Measurements from ENCODE around the gene OR10H5. TPM values are rescaled to one million over a fixed set of nuclear protein-coding genes. Genes with fewer than 3 reads are reported as not detected.

The OR10H5 gene
- total and polyA plus RNA-seq, 2 experiments from 2014 or later = not detected

- no peaks in the 10 kb centered on the region for H3K9me2 ChIP-seq (ENCODE audit: insufficient read depth)
- Mint-ChIP-seq H3K27ac (no peak overlapping the region), H3K9me3 (peaks cover 95% of the 10 kb centered on the region), H3K36me3 (ENCODE audit: low read depth) (peaks cover 46% of the 10 kb centered on the region), H3K4me1 (no peaks in the 10 kb centered on the region), H3K27me3 (ENCODE audit: insufficient read depth, low read depth, poor library complexity) (peaks cover 5% of the 10 kb centered on the region), H3K4me3 (no peak overlapping the region)
- H3K36me3 ChIP-seq (ENCODE audit: insufficient read depth) = peaks cover 4% of the 10 kb centered on the region; the same call in 1 of the 2 replicates
- H3K4me1 ChIP-seq (ENCODE audit: insufficient read depth) = no peaks in the 10 kb centered on the region
- no peak overlapping the region for H3K4me3 ChIP-seq
- H3K27ac ChIP-seq (ENCODE audit: low read depth) = no peak overlapping the region
- no peak overlapping the region for H2AFZ ChIP-seq
- ATAC-seq (no peak), DNase-seq (ENCODE audit: low spot score) (no peak)
- no peaks in the 10 kb centered on the region for H3F3A ChIP-seq (replicated peaks; ENCODE audit: low read depth)
- no peaks in the 10 kb centered on the region for H3K79me2 ChIP-seq (replicated peaks; ENCODE audit: insufficient read depth)
- no peaks in the 10 kb centered on the region for H4K20me1 ChIP-seq (replicated peaks; ENCODE audit: insufficient read depth)
- no peak overlapping the region for H3K4me2 ChIP-seq
- TF ChIP-seq REST (IDR thresholded peaks at IDR 0.05; ENCODE audit: unreplicated experiment) (no peak), POLR2AphosphoS5 (IDR thresholded peaks at IDR 0.05; ENCODE audit: low read depth) (no peak), ZNF331 (CRISPR knock-in tag; IDR thresholded peaks at IDR 0.05; ENCODE audit: low read depth) (no peak), ETS1 (IDR thresholded peaks at IDR 0.05) (no peak), EZH2phosphoT487 (IDR thresholded peaks at IDR 0.05; ENCODE audit: unreplicated experiment) (no peak), STAT1 (IDR thresholded peaks at IDR 0.05; ENCODE audit: unreplicated experiment) (no peak), NANOG (IDR thresholded peaks at IDR 0.05; ENCODE audit: borderline replicate concordance) (no peak)
- H3K27me3 ChIP-seq (ENCODE audit: insufficient read depth) = no peaks in the 10 kb centered on the region
Measured at GRCh38 chr19:15813916-15814315, 26.5 kb downstream of the OR10H5 start.

- Mint-ChIP-seq H3K36me3 (ENCODE audit: low read depth) (peaks cover 49% of the 10 kb centered on the region), H3K4me3 (no peak within 1 kb of the TSS)
- no peak within 1 kb of the TSS for H3K27ac ChIP-seq (ENCODE audit: low read depth)
Measured at GRCh38 chr19:15815306-15815705, 27.8 kb downstream of the OR10H5 start, which contains the start of gene OR10H1. OR10H1 (minus strand) TSS chr19:15815664; CDS start chr19:15808037, 7,627 bp downstream.

More at GRCh38 chr19:15815306-15815705, 27.8 kb downstream of the OR10H5 start, which contains the start of gene OR10H1:
- TF ChIP-seq EZH2phosphoT487 (IDR thresholded peaks at IDR 0.05; ENCODE audit: unreplicated experiment) = no peak
- no peak within 1 kb of the TSS for H3K4me2 ChIP-seq
- peaks cover 94% of the 10 kb centered on the region for H3K9me3 Mint-ChIP-seq
- no peaks in the 10 kb centered on the region for H3K4me1 ChIP-seq (ENCODE audit: insufficient read depth)
- no peaks in the 10 kb centered on the region for H3K79me2 ChIP-seq (replicated peaks; ENCODE audit: insufficient read depth)
- no peaks in the 10 kb centered on the region for H3K27me3 ChIP-seq (ENCODE audit: insufficient read depth)
- H4K20me1 ChIP-seq (replicated peaks; ENCODE audit: insufficient read depth) = no peaks in the 10 kb centered on the region
- ATAC-seq (no peak), DNase-seq (ENCODE audit: low spot score) (no peak)
- H3K4me3 ChIP-seq = no peak within 1 kb of the TSS
- H3F3A ChIP-seq (replicated peaks; ENCODE audit: low read depth) = no peaks in the 10 kb centered on the region
- H3K27me3 Mint-ChIP-seq (ENCODE audit: insufficient read depth, low read depth, poor library complexity) = peaks cover 5% of the 10 kb centered on the region
- H2AFZ ChIP-seq = no peak within 1 kb of the TSS
- peaks cover 4% of the 10 kb centered on the region; the same call in 1 of the 2 replicates for H3K36me3 ChIP-seq (ENCODE audit: insufficient read depth)
- H3K4me1 Mint-ChIP-seq = no peaks in the 10 kb centered on the region
- no peaks in the 10 kb centered on the region for H3K9me2 ChIP-seq (ENCODE audit: insufficient read depth)
- H3K27ac Mint-ChIP-seq = no peak within 1 kb of the TSS

Measured in GM23338 (cell line).